HEK293T (cell line): Measurements from ENCODE around the gene HS3ST6.

Experiments
- BHLHE40 ChIP-seq: fragments of 450-650 bp; IDR thresholded peaks from 2 replicates; pipeline ENCODE4 v1.6.1; 2016; ENCODE audit warnings: mild to moderate bottlenecking, moderate library complexity, borderline replicate concordance
- ELF4 ChIP-seq: fragments of 450-650 bp; IDR thresholded peaks from 2 replicates; pipeline ENCODE4 v1.6.1; 2017; ENCODE audit warnings: antibody characterized with exemption
- FOXK2 ChIP-seq: fragments of 450-650 bp; IDR thresholded peaks from 2 replicates; pipeline ENCODE4 v1.6.1; 2016; ENCODE audit warnings: mild to moderate bottlenecking
- HDGF ChIP-seq: fragments of 450-650 bp; IDR thresholded peaks from 2 replicates; pipeline ENCODE4 v1.6.1; 2017; ENCODE audit warnings: antibody characterized with exemption, borderline replicate concordance
- SUZ12 ChIP-seq: fragments of 450-650 bp; IDR thresholded peaks from 2 replicates; pipeline ENCODE4 v1.6.1; 2016; ENCODE audit warnings: mild to moderate bottlenecking
- TARDBP ChIP-seq: fragments of 450-650 bp; IDR thresholded peaks from 2 replicates; pipeline ENCODE4 v1.6.1; 2016
- TF ChIP-seq, protein P1 (sequence below): fragments of 450-650 bp; IDR thresholded peaks from 2 replicates; pipeline ENCODE4 v1.6.1; 2016

- TF ChIP-seq, protein P1, sequence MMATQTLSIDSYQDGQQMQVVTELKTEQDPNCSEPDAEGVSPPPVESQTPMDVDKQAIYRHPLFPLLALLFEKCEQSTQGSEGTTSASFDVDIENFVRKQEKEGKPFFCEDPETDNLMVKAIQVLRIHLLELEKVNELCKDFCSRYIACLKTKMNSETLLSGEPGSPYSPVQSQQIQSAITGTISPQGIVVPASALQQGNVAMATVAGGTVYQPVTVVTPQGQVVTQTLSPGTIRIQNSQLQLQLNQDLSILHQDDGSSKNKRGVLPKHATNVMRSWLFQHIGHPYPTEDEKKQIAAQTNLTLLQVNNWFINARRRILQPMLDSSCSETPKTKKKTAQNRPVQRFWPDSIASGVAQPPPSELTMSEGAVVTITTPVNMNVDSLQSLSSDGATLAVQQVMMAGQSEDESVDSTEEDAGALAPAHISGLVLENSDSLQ = no peak
- TF ChIP-seq BHLHE40 (no peak), SUZ12 (no peak), HDGF (no peak), FOXK2 (no peak), ELF4 (no peak), TARDBP (no peak)
Observed at GRCh38 chr16:1862394-1862793, 55.8 kb downstream of the HS3ST6 start.
